Kidney capillary endothelial cell (primary cell): ENCODE data around the gene LETM1.

ENCODE experiments used
- DNase-seq: peaks from one replicate; pipeline ENCODE4 v3.0.0-alpha.2; 2018; ENCODE audit warnings: low spot score

The LETM1 gene

DNA sequence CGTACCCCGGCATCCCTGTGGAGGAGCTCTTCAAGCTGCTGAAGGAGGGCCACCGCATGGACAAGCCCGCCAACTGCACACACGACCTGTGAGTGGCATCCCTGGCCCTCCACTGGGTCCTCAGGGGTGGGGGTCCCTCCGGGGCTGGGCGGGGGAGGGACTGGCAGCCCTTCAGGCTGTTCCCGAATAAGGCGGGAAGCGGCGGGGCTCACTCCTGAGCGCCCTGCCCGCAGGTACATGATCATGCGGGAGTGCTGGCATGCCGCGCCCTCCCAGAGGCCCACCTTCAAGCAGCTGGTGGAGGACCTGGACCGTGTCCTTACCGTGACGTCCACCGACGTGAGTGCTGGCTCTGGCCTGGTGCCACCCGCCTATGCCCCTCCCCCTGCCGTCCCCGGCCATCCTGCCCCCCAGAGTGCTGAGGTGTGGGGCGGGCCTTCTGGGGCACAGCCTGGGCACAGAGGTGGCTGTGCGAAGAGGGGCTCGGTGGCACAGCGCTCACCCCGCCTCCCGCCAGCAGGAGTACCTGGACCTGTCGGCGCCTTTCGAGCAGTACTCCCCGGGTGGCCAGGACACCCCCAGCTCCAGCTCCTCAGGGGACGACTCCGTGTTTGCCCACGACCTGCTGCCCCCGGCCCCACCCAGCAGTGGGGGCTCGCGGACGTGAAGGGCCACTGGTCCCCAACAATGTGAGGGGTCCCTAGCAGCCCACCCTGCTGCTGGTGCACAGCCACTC is 49.2 kb downstream of the LETM1 start:
- DNase-seq = no peak

DNA sequence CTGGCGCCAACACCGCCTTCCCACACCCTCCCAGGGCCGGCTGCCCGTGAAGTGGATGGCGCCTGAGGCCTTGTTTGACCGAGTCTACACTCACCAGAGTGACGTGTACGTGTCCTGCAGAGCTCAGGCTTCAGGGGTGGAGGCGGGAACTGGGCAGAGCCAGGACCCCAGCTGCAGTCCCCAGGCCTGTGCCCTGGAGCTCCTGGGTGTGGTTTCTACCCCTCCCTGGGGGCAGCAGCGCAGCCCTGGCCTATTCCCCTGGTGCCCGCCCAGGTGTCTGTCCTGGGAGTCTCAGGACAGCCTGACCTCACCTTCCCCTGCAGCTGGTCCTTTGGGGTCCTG is 49.8 kb downstream of the LETM1 start:
- DNase-seq = no peak

DNA sequence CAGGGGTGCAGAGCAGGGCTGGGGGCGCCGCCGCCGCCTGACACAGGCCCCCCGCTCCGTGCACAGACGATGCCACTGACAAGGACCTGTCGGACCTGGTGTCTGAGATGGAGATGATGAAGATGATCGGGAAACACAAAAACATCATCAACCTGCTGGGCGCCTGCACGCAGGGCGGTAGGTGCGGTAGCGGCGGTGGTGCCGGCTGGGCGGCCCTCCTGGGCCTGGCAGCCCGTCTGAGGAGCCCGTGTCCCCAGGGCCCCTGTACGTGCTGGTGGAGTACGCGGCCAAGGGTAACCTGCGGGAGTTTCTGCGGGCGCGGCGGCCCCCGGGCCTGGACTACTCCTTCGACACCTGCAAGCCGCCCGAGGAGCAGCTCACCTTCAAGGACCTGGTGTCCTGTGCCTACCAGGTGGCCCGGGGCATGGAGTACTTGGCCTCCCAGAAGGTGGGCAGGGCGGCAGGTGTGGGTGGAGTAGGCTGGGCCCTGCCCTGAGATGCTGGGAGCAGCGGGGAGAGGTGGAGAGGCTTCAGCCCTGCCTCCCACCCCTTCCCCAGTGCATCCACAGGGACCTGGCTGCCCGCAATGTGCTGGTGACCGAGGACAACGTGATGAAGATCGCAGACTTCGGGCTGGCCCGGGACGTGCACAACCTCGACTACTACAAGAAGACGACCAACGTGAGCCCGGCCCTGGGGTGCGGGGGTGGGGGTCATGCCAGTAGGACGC is 50.3 kb downstream of the LETM1 start:
- no peak for DNase-seq

DNA sequence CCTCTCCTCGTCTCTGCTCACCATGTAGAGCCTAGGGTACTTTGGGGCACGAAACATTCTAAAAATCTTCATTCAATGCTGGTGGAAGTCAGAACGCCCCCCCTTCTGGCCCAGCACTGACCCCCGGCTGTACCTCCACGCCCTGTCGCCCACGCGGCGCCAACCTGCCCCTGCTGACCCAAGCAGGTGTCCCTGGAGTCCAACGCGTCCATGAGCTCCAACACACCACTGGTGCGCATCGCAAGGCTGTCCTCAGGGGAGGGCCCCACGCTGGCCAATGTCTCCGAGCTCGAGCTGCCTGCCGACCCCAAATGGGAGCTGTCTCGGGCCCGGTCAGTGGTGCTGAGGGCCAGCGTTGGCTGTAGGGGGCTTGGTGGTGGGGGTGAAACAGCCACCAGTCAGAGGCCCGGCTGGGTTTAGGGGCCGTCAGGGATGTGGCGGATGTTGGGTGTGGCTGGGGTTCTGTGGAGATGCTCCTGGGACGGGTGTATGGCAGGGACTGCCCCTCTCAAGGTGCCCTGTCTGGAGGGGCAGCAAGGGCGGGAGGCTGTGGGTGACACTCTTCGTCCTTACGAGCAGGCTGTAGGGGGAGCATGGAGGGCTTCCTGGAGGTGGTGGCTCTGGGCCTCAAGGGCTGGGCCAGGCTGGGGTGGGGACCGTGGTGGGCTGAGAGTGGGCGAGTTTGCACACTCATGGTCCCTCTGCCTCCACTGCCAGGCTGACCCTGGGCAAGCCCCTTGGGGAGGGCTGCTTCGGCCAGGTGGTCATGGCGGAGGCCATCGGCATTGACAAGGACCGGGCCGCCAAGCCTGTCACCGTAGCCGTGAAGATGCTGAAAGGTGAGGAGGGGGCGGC is 51.1 kb downstream of the LETM1 start:
- no peak for DNase-seq

DNA sequence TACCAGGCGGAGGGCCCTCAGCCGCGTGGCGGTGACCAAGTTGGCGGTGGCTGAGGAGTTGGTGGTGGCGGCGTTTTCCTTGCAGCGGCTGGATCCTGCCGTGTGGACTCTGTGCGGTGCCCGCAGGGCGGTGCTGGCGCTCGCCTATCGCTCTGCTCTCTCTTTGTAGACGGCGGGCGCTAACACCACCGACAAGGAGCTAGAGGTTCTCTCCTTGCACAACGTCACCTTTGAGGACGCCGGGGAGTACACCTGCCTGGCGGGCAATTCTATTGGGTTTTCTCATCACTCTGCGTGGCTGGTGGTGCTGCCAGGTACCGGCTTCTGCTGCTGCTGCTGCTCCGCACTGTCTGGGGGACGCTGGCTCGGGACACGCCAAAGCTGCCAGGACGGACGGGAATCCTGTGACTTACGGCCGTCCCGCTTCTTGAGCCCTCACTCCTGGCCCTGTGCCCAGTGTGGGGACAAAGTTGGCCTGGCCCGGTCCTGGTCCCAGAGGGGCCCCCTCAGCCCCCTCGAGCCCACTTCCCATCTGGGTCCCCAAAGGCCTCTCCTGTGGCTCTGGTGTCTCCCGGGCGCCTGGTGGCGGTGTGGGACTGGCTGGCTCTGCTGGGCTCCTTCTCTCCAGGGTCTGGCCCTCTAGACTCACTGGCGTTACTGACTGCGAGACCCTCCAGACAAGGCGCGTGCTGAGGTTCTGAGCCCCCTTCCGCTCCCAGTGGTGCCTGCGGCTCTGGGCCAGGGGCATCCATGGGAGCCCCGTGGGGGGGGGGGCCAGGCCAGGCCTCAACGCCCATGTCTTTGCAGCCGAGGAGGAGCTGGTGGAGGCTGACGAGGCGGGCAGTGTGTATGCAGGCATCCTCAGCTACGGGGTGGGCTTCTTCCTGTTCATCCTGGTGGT is 52.2 kb downstream of the LETM1 start:
- DNase-seq = no peak

DNA sequence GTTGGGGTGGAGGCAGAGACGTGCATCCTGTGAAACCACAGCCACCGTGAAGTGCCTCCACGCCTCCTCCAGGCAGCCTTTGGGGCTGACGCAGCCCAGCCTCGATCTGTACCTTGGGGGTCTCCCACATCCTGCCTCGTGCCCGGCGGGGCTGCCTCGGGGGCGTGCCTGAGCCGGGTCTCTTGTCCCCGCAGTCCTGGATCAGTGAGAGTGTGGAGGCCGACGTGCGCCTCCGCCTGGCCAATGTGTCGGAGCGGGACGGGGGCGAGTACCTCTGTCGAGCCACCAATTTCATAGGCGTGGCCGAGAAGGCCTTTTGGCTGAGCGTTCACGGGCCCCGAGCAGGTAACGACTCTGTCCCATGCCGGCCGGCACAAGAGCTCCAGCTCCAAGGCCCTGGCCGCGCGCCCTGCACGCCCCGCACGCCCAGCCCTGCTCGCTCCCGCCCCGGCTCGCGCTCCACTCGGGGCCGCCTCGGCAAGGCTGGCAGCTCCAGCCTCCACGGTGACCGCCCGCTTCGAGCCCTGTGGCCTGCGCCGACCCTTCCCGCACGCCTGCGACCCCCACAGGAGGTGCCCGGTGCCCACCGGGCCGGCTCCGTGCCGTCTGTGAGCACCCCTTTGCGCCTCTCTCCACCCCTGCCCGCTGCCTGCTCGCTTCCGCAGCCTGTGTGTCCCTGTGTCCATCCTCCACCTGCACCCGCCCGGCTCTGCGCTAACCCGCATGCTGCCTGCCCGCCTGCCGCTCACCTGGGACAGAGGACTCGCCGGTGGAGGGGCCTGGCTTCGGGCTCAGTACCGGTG is 53.0 kb downstream of the LETM1 start:
- no peak for DNase-seq

DNA sequence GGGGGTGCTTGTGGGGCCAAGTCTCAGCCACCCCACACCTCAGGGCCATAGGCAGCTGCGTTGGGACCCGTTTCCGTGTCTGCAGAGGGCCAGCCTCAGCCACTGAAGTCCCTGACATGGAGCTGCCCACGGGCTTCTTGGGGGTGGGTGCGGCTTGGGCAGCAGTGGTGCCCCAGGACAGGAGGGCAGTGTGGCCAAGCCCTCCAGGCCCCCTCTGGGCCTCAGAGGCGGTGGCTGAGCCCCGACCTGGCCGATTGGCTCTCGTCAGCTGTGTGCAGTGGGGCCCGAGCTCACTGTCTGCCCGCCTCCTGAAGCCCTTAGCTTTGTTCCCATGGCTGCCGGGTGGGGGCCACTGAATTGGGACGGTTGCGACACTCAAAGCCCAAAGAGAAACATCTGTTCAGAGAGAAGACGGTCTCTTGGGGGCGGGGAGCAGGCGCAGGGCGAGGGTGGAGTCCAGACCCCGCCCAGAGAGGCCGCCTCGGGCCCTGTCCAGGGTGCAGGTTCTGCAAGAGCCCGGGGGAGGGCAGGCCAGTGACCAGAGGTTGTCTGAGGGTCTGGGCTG is 53.7 kb downstream of the LETM1 start:
- DNase-seq = no peak

DNA sequence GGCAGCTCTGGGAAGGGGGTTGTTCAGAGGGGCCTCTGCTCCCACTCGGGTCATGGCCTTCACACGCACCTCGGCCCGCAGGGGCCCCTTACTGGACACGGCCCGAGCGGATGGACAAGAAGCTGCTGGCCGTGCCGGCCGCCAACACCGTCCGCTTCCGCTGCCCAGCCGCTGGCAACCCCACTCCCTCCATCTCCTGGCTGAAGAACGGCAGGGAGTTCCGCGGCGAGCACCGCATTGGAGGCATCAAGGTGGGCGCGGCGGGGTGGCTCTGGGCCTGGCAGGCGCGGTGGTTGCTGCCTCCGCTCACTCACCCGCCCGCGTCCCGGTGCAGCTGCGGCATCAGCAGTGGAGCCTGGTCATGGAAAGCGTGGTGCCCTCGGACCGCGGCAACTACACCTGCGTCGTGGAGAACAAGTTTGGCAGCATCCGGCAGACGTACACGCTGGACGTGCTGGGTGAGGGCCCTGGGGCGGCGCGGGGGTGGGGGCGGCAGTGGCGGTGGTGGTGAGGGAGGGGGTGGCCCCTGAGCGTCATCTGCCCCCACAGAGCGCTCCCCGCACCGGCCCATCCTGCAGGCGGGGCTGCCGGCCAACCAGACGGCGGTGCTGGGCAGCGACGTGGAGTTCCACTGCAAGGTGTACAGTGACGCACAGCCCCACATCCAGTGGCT is 54.5 kb downstream of the LETM1 start:
- DNase-seq = no peak

DNA sequence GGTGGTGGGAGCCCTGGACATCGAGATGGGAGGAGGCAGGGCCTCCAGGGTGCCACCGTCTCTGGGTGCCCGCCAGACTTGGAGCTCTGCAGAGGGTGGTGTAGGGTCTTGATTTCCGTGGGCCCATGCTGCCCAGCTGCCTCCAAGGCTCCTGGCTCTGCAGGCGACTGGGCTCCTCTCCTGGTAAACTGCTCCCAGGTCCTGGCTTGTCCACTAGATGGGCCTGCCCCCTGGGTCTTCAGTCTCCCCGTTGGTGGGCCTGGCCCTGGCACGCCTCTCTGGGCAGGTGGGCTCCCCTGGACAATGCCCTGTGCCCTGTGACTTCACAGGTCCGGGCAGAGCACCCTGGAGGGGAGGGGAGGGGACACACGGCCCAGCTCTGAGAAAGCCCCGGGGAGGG is 55.2 kb downstream of the LETM1 start:
- DNase-seq = no peak

DNA sequence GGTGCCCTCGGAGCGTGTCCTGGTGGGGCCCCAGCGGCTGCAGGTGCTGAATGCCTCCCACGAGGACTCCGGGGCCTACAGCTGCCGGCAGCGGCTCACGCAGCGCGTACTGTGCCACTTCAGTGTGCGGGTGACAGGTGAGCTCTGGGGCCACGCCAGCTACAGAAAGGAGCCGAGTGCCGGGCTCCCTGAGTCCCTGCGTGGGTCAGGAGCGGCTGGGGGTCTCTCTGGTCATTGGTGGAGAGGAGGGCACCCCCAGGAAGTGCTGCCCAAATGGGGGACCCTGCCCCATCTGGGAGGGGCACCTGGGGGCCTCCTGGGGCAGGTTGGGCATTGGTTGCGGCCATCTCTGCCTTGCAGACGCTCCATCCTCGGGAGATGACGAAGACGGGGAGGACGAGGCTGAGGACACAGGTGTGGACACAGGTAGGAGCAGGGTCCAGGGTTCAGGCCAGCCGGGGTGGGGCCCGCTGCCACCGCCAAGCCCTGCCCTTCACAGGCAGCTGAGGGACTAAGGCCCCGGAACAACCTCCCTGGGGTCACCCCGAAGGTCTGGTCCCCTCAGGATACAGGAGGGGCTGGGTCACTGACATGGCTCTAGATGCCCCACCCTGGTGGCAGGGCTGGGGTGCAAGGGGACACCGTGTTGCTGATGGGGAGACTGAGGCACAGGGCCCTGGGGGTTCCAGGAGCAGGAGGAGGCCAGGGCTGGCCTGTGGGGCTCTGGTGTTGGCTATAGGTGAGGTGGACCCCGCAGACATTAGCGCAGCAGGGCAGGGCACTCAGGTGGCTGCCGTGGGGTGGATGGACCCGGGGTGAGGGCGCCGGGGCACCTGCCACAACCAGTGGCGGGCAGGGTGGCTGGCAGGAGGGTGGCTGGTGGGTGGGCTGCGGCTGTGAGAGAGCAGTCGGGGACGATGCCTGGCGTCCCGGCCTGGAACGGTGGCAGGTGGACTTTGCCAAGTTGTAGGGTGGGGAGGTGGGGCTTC is 56.3 kb downstream of the LETM1 start:
- DNase-seq = no peak

DNA sequence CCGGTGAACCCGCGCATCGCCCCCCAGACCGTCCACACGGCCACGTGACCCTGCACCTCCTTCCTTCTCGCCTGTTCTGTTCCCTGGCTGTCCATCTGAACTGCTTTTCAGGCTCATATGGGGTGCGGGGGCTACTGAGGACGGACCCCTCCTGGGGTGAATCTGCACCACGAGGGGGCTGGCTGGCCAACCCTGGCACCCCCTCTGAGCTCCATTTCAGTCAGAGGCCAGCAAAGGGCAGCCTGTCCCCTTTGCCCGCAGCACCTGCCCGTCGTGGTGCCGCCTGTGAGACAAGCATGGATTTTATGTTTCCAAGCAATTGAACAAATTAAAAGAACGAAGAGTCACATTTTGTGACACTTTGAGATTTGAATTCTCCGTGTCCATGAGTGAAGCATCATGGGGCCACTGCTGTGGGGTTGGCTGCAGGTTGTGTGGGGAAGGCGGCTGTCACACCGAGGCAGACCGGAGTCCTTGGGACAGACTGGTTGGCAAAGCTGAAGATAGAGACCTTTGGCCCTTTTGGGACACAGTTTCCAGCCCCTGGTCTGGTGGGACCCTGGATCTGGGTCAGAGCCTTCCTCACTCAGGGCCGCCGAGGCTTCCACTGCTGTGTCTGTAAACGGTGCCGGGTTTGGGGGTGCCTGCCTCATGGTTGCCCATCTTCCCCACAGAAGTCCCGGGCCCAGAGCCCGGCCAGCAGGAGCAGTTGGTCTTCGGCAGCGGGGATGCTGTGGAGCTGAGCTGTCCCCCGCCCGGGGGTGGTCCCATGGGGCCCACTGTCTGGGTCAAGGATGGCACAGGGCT is 57.2 kb downstream of the LETM1 start:
- DNase-seq = no peak

DNA sequence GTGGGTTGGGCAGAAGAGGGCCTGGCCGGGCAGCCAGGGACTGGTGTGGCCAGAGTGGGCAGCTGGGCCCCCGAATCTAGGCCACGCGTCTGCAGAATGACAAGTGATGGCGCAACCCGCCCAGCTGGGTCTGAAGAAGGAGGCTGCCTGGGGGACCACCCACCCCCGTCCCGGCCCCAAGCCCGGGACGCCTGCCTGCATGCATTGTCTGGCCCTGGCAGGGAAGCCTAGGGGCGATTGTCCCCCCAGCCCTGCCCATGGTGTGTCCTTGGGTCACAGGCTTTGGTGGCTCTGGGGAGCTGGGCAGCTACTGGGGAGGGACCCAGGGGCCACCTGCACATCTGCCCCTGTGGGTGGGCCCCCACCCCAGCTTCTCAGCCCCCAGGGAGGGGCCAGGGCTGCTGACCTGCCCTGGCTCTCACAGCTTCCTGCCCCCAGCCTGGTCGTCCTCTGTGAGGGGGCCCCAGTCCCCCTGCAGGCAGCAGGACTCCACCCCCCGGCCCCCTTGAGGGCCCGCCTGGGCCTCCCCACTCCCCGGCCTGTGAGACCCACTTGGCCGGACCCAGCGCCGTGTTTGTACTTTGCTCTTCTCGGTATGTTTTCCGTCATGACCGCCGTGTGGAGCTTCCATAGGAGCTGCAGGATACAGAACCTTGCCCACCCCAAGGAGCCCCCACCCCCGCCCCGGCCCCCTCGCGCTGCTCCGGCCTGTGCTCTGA is 57.9 kb downstream of the LETM1 start:
- no peak for DNase-seq

DNA sequence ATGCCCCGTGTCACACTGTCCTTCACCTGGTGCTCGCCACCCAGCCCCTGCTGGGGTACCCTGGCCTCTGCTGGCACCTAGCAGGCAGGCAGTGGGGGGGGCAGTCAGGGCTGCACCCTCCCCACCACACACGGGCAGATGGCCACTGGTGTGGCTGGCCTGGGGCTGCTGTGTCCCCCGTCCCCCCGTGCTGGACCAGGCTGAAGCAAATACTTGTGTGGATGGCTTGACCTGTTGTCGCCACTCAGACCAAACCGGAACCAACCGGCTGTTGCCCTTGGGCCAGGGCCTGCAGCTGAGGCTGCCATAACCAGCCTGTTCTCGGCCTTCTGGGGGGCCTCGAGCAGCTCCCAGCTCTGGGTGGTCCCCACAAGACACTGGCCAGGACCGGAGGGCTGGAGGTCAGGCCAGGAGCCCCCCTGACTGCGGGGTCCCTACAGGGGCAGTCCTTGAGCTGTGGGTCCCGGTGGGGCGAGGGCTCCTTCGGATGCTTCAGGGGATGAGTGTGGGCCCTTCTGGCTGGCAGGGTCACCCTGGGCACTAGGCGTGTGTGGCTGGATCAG is 58.6 kb downstream of the LETM1 start:
- DNase-seq = no peak

DNA sequence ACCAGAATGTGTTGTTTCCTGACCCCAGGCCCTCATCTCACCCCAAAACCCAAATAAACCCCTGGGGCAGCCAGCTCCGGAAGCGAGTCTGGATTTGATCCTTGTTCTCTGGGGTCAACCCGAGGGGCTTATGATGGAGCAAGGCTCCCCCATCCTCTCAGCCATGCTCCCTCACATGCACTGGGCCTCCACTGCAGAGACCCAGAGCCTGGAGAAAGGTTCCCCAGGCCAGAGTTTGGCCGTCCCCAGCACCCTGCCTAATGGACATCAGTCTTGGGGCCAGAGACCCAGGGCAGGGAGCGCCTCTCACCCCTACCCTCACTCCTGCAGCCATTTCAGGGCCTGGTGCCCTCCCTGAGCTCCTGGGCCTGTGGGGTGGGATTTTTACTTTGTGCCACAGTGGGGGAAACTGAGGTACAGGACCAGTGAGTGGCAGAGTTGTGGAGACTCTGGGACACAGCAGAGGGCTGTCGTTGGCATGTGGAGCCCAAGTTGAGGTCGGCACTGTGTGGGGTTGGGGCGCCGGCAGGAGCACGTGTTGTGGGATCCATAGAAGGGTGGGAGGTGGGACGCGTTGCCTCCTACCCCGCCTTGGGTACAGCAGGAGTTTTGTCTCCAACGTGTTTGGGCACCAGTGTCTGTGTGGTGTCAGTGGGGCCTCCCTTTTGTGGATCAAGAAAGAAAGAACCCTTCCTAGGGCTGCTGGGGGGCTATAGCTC is 59.3 kb downstream of the LETM1 start:
- no peak for DNase-seq

DNA sequence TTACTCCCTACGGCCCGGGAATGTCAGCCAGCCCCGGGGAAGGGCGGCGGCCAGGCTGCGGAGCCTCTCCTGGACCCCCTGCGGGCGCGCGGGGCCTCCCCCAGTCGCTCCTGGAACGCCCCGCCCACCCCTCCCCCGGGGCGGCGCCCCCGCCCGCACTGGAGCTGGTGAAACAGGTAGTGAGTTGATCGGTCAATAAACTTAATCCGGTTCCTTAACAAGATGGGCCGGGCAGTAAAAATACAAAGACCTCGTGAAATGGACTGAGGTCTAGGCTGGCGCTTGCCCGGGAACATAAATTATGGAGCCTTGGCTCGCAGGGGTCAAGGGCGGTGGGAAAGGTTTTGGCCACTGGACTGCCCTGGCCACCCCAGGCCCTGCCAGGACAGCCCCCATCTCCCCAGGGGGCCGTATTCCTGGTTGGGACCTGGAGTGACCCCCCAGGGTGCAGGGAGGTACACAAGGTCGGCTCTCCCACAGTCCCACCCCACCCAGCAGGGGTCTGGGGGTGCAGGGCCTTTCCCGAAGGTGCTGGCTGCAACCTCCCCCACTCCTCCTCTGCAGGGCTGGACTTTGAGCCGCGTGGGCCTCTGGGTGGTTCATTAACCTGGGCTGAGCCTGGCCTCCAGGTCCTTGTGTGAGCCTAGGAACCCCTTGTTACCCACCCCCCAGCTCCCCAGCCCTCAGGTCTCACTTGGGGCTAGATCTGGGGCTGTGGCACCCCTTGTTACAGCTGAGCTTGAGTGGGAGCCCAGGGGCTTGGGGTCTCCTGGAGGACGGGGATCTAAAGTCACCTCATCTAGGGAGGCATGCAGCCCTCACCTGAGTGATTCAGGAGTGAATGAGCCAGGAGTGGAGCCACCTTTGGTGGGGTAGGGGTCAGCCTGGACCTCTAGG is 60.4 kb downstream of the LETM1 start:
- no peak for DNase-seq
